CD4-positive, CD25-positive, alpha-beta regulatory T cell (primary cell): ENCODE results near the gene TGFB1I1. TPM values are rescaled to one million over a fixed set of nuclear protein-coding genes. Genes with fewer than 3 reads are reported as not detected.

Source experiments
- ATAC-seq, 2 donors: fragments of 150-1000 bp; cut with Tn5 transposase; one replicate each; pipeline ENCODE4 v1.10.0; 2021; ENCODE audit warnings: low read depth in 2 of 2, moderate number of reproducible peaks in 2 of 2, moderate library complexity in 1 of 2
- DNase-seq, 3 donors: peaks; one replicate each; pipeline versions ENCODE4 v3.0.0 to v3.0.0-alpha.2; 2012 to 2022; ENCODE audit warnings: mixed read lengths in 1 of 3
- H3K27ac ChIP-seq: one replicate; pipeline ENCODE4 v1.7.0; 2013; ENCODE audit warnings: mild to moderate bottlenecking, low read length; ENCODE audit not compliant: insufficient read depth, poor library complexity, severe bottlenecking
- H3K27me3 ChIP-seq: one replicate; pipeline ENCODE4 v1.7.0; 2013; ENCODE audit warnings: low read length; ENCODE audit not compliant: control insufficient read depth, insufficient read depth
- H3K36me3 ChIP-seq: one replicate; pipeline ENCODE4 v1.7.0; 2013; ENCODE audit warnings: mild to moderate bottlenecking, low read length, moderate library complexity; ENCODE audit not compliant: control insufficient read depth, insufficient read depth
- H3K4me1 ChIP-seq: 2 replicates; pipeline ENCODE4 v1.7.0; 2013; ENCODE audit warnings: mild to moderate bottlenecking, low read length; ENCODE audit not compliant: insufficient read depth, control insufficient read depth, poor library complexity, severe bottlenecking
- H3K4me3 ChIP-seq: one replicate; pipeline ENCODE4 v1.7.0; 2013; ENCODE audit warnings: low read depth, mild to moderate bottlenecking, low read length, moderate library complexity
- H3K9me3 ChIP-seq, 2 experiments: 1 replicate in 1 of 2; 2 replicates in 1 of 2; pipeline ENCODE4 v1.7.0; 2013; ENCODE audit warnings: low read length in 2 of 2, mild to moderate bottlenecking in 1 of 2, moderate library complexity in 1 of 2; ENCODE audit not compliant: control insufficient read depth in 2 of 2
- H3K27ac Mint-ChIP-seq, 3 donors: one replicate each; pipeline ENCODE4 v1.8.0; 2020 to 2022; ENCODE audit warnings: mild to moderate bottlenecking in 3 of 3, mixed read lengths in 3 of 3, moderate library complexity in 2 of 3
- H3K27me3 Mint-ChIP-seq: one replicate; pipeline ENCODE4 v1.8.0; 2022; ENCODE audit warnings: mild to moderate bottlenecking, mixed read lengths
- H3K36me3 Mint-ChIP-seq: one replicate; pipeline ENCODE4 v1.8.0; 2020; ENCODE audit warnings: mixed read lengths
- H3K4me1 Mint-ChIP-seq, 4 donors: one replicate each; pipeline ENCODE4 v1.8.0; 2020 to 2022; ENCODE audit warnings: mixed read lengths in 4 of 4, mild to moderate bottlenecking in 1 of 4
- H3K4me3 Mint-ChIP-seq, 4 donors: one replicate each; pipeline ENCODE4 v1.8.0; 2020 to 2022; ENCODE audit warnings: mild to moderate bottlenecking in 4 of 4, mixed read lengths in 4 of 4, moderate library complexity in 3 of 4
- H3K9me3 Mint-ChIP-seq, 7 donors: one replicate each; pipeline ENCODE4 v1.8.0; 2020 to 2022; ENCODE audit warnings: mixed read lengths in 7 of 7, mild to moderate bottlenecking in 3 of 7, moderate library complexity in 2 of 7
- polyA plus RNA-seq, 4 donors: library from polyadenylated mRNA; unstranded; fragments of 300-500 nt; fragmentation: Illumina TruSeq; gene quantifications; one replicate each; pipeline ENCODE4 v1.2.3, GENCODE V29; 2021
- total RNA-seq: library from RNA; stranded (reverse); gene quantifications from one replicate; pipeline ENCODE4 v1.2.3, GENCODE V29; 2022

The TGFB1I1 gene
- total and polyA plus RNA-seq, 5 donors from 2014 or later, result 0.33 to 5.0 (median 1.6) TPM

GRCh38 chr16:31461201-31461920 lies 10.6 kb upstream of the TGFB1I1 start:
- ATAC-seq (no peak), DNase-seq (no peak)
- no peaks in the 10 kb centered on the region for H3K27me3 ChIP-seq
- peak overlapping the region; percentile 99 for H3K27ac ChIP-seq
- H3K4me1 Mint-ChIP-seq, result peaks cover 13 to 40% (median 24%) of the 10 kb centered on the region in 4 donors
- peaks cover 37% of the 10 kb centered on the region for H3K4me1 ChIP-seq
- no peaks in the 10 kb centered on the region for H3K27me3 Mint-ChIP-seq
- peak overlapping the region in 3 of 4 donors; percentile 48 to 99 (median 58) for H3K4me3 Mint-ChIP-seq
- peak overlapping the region in 2 of 3 donors; percentile 74 to 99 for H3K27ac Mint-ChIP-seq
- H3K4me3 ChIP-seq, result no peak overlapping the region
- peaks cover 13% of the 10 kb centered on the region for H3K36me3 Mint-ChIP-seq
- no peaks in the 10 kb centered on the region for H3K9me3 Mint-ChIP-seq
- H3K36me3 ChIP-seq, result peaks cover 8% of the 10 kb centered on the region
- H3K9me3 ChIP-seq, result no peaks in the 10 kb centered on the region

- no peak overlapping the region for H3K4me3 ChIP-seq
- peaks cover 34% of the 10 kb centered on the region for H3K4me1 ChIP-seq
- Mint-ChIP-seq H3K9me3 (no peaks in the 10 kb centered on the region), H3K4me1 (peaks cover 13 to 34% (median 22%) of the 10 kb centered on the region in 4 donors), H3K4me3 (no peak overlapping the region), H3K27me3 (no peaks in the 10 kb centered on the region), H3K36me3 (peaks cover 18% of the 10 kb centered on the region), H3K27ac (peak overlapping the region in 2 of 3 donors; percentile 32 to 42)
- no peak for ATAC-seq
- H3K27ac ChIP-seq, result no peak overlapping the region
- H3K27me3 ChIP-seq, result no peaks in the 10 kb centered on the region
- H3K9me3 ChIP-seq, result no peaks in the 10 kb centered on the region
- DNase-seq, result no peak
- H3K36me3 ChIP-seq, result peaks cover 8% of the 10 kb centered on the region
These were observed 9.8 kb upstream of the TGFB1I1 start for GRCh38 chr16:31461921-31462804.

GRCh38 chr16:31464348-31464769 lies 7.6 kb upstream of the TGFB1I1 start:
- peaks cover 0 to 3% (median 0%) of the 10 kb centered on the region in 7 donors for H3K9me3 Mint-ChIP-seq

GRCh38 chr16:31464781-31465260 lies 7.1 kb upstream of the TGFB1I1 start:
- Histone ChIP-seq H3K4me3 (no peak overlapping the region), H3K36me3 (peaks cover 8% of the 10 kb centered on the region), H3K27ac (no peak overlapping the region), H3K4me1 (peaks cover 20% of the 10 kb centered on the region), H3K27me3 (no peaks in the 10 kb centered on the region), H3K9me3 (no peaks in the 10 kb centered on the region)
- Mint-ChIP-seq H3K36me3 (peaks cover 20% of the 10 kb centered on the region), H3K27ac (no peak overlapping the region), H3K4me3 (peak overlapping the region in 1 of 4 donors; percentile 44), H3K4me1 (peaks cover 10 to 28% (median 20%) of the 10 kb centered on the region in 4 donors), H3K27me3 (no peaks in the 10 kb centered on the region), H3K9me3 (peaks cover 0 to 3% (median 0%) of the 10 kb centered on the region in 7 donors)
- ATAC-seq, result no peak
- DNase-seq, result no peak

More at GRCh38 chr16:31464348-31464769, 7.6 kb upstream of the TGFB1I1 start:
- H3K4me3 ChIP-seq, result no peak overlapping the region
- H3K27ac Mint-ChIP-seq, result no peak overlapping the region
- peaks cover 11 to 30% (median 20%) of the 10 kb centered on the region in 4 donors for H3K4me1 Mint-ChIP-seq
- no peaks in the 10 kb centered on the region for H3K27me3 ChIP-seq
- H3K4me3 Mint-ChIP-seq, result no peak overlapping the region
- no peaks in the 10 kb centered on the region for H3K9me3 ChIP-seq
- H3K27me3 Mint-ChIP-seq, result no peaks in the 10 kb centered on the region
- peaks cover 21% of the 10 kb centered on the region for H3K4me1 ChIP-seq
- no peak overlapping the region for H3K27ac ChIP-seq
- DNase-seq (no peak), ATAC-seq (no peak)
- H3K36me3 Mint-ChIP-seq, result peaks cover 20% of the 10 kb centered on the region
- peaks cover 8% of the 10 kb centered on the region for H3K36me3 ChIP-seq

GRCh38 chr16:31465788-31466370 lies 6.1 kb upstream of the TGFB1I1 start:
- ATAC-seq (no peak), DNase-seq (no peak)
- Mint-ChIP-seq H3K4me1 (peaks cover 2 to 18% (median 10%) of the 10 kb centered on the region in 4 donors), H3K27me3 (no peaks in the 10 kb centered on the region), H3K27ac (no peak overlapping the region), H3K4me3 (peak overlapping the region in 1 of 4 donors; percentile 44), H3K9me3 (peaks cover 0 to 3% (median 0%) of the 10 kb centered on the region in 7 donors), H3K36me3 (peaks cover 20% of the 10 kb centered on the region)
- H3K4me1 ChIP-seq, result peaks cover 10% of the 10 kb centered on the region
- no peak overlapping the region for H3K4me3 ChIP-seq
- no peaks in the 10 kb centered on the region for H3K27me3 ChIP-seq
- H3K36me3 ChIP-seq, result peaks cover 8% of the 10 kb centered on the region
- no peaks in the 10 kb centered on the region for H3K9me3 ChIP-seq
- H3K27ac ChIP-seq, result no peak overlapping the region

GRCh38 chr16:31466381-31466841 lies 5.5 kb upstream of the TGFB1I1 start:
- Histone ChIP-seq H3K4me3 (no peak overlapping the region), H3K9me3 (no peaks in the 10 kb centered on the region), H3K36me3 (peaks cover 8% of the 10 kb centered on the region), H3K27ac (no peak overlapping the region), H3K4me1 (peaks cover 9% of the 10 kb centered on the region), H3K27me3 (no peaks in the 10 kb centered on the region)
- Mint-ChIP-seq H3K9me3 (peaks cover 0 to 3% (median 0%) of the 10 kb centered on the region in 7 donors), H3K27ac (no peak overlapping the region), H3K36me3 (peaks cover 20% of the 10 kb centered on the region), H3K27me3 (peaks cover 4% of the 10 kb centered on the region), H3K4me1 (peaks cover 0 to 16% (median 8%) of the 10 kb centered on the region in 4 donors), H3K4me3 (no peak overlapping the region)
- no peak for ATAC-seq
- DNase-seq, result no peak

- no peak overlapping the region for H3K4me3 Mint-ChIP-seq
- no peak overlapping the region for H3K4me3 ChIP-seq
- peaks cover 16% of the 10 kb centered on the region for H3K4me1 ChIP-seq
- H3K4me1 Mint-ChIP-seq, result peaks cover 0 to 19% (median 8%) of the 10 kb centered on the region in 4 donors
- no peak overlapping the region for H3K27ac ChIP-seq
- H3K27me3 Mint-ChIP-seq, result peaks cover 4% of the 10 kb centered on the region
- H3K27ac Mint-ChIP-seq, result peak overlapping the region in 1 of 3 donors; percentile 15
- peaks cover 20% of the 10 kb centered on the region for H3K36me3 Mint-ChIP-seq
- H3K9me3 ChIP-seq, result no peaks in the 10 kb centered on the region
- H3K27me3 ChIP-seq, result no peaks in the 10 kb centered on the region
- DNase-seq (peak in 1 of 3 donors; percentile 49), ATAC-seq (peak in 1 of 2 donors; percentile 11)
- H3K36me3 ChIP-seq, result peaks cover 8% of the 10 kb centered on the region
- peaks cover 0 to 3% (median 0%) of the 10 kb centered on the region in 7 donors for H3K9me3 Mint-ChIP-seq
These were observed 4.7 kb upstream of the TGFB1I1 start for GRCh38 chr16:31467151-31467773.
